ENCODE results near the gene CDCP2. TPM values are rescaled to one million over a fixed set of nuclear protein-coding genes. Genes with fewer than 3 reads are reported as not detected.

CDCP2 gene
- total and polyA plus RNA-seq, 12 donors = 0.03 to 0.11 TPM; not detected in 10

GRCh38 chr1:54131419-54131818 lies 21.4 kb downstream of the CDCP2 start:
- Histone ChIP-seq H3K27me3 (no peaks in the 10 kb centered on the region), H3K27ac (no peak overlapping the region), H3K9me3 (no peaks in the 10 kb centered on the region), H3K4me1 (no peaks in the 10 kb centered on the region), H3K4me3 (no peak overlapping the region), H3K36me3 (no peaks in the 10 kb centered on the region)
- WGBS, 2 donors = 78 to 88% methylated on average over 2 of the region's 2 CpGs
- intact Hi-C loops (cut with DNase I) = no loop called here
- no peak for ATAC-seq
- TF ChIP-seq CTCF (IDR thresholded peaks at IDR 0.05) = no peak
- DNase-seq = no peak

GRCh38 chr1:54129858-54130257 lies 22.9 kb downstream of the CDCP2 start:
- H3K9me3 ChIP-seq = no peaks in the 10 kb centered on the region
- WGBS, 2 donors = 77 to 82% methylated on average over 2 of the region's 2 CpGs
- no peak for TF ChIP-seq CTCF (IDR thresholded peaks at IDR 0.05)
- H3K4me1 ChIP-seq = no peaks in the 10 kb centered on the region
- no peak overlapping the region for H3K27ac ChIP-seq
- H3K36me3 ChIP-seq = no peaks in the 10 kb centered on the region
- no peak for DNase-seq
- H3K4me3 ChIP-seq = no peak overlapping the region
- no peaks in the 10 kb centered on the region for H3K27me3 ChIP-seq
- intact Hi-C loops (cut with DNase I) = loop anchor here in 4 of 10 donors (10.0 kb wide), 3 partner anchors 185 to 275 kb away; partner anchors contain the start of gene SSBP3 (in 3 of the 4)
- ATAC-seq = no peak

GRCh38 chr1:54127594-54128300 lies 25.1 kb downstream of the CDCP2 start:
- Histone ChIP-seq H3K27me3 (no peaks in the 10 kb centered on the region), H3K9me3 (no peaks in the 10 kb centered on the region), H3K4me3 (no peak overlapping the region), H3K36me3 (no peaks in the 10 kb centered on the region), H3K4me1 (no peaks in the 10 kb centered on the region), H3K27ac (no peak overlapping the region)
- ATAC-seq (no peak), DNase-seq (no peak)
- TF ChIP-seq CTCF (IDR thresholded peaks at IDR 0.05) = no peak
- intact Hi-C loops (cut with DNase I) = loop anchor here in 4 of 10 donors (2.0 to 10.0 kb wide), 4 partner anchors 187 to 361 kb away; partner anchors contain the start of gene SSBP3 (in 3 of the 4)
- 83% methylated on average over 7 of the region's 7 CpGs for whole genome bisulfite sequencing, 2 donors

- no peak for ATAC-seq
- intact Hi-C loops (cut with DNase I) = loop anchor here in 4 of 10 donors (2.0 to 10.0 kb wide), 4 partner anchors 188 to 362 kb away; partner anchors contain the start of gene SSBP3 (in 3 of the 4)
- DNase-seq = no peak
- Histone ChIP-seq H3K4me1 (peaks cover 0 to 8% (median 6%) of the 10 kb centered on the region in 9 donors), H3K27ac (no peak overlapping the region), H3K36me3 (no peaks in the 10 kb centered on the region), H3K27me3 (peaks cover 0 to 9% (median 0%) of the 10 kb centered on the region in 7 donors), H3K4me3 (no peak overlapping the region), H3K9me3 (no peaks in the 10 kb centered on the region)
- WGBS, 2 donors = 87 to 95% methylated on average over 3 of the region's 3 CpGs
- no peak for TF ChIP-seq CTCF (IDR thresholded peaks at IDR 0.05)
These were observed 26.5 kb downstream of the CDCP2 start for GRCh38 chr1:54126271-54126815.
